ENCODE data around the gene TBC1D17. TPM values are rescaled to one million over a fixed set of nuclear protein-coding genes. Genes with fewer than 3 reads are reported as not detected.

TBC1D17 gene
- total and polyA plus RNA-seq, 10 of the 15 experiments (the other 5 are each of a cell fraction or from before 2014, with no cell fraction given) = 0.42 to 20.4 (median 11.2) TPM

DNA sequence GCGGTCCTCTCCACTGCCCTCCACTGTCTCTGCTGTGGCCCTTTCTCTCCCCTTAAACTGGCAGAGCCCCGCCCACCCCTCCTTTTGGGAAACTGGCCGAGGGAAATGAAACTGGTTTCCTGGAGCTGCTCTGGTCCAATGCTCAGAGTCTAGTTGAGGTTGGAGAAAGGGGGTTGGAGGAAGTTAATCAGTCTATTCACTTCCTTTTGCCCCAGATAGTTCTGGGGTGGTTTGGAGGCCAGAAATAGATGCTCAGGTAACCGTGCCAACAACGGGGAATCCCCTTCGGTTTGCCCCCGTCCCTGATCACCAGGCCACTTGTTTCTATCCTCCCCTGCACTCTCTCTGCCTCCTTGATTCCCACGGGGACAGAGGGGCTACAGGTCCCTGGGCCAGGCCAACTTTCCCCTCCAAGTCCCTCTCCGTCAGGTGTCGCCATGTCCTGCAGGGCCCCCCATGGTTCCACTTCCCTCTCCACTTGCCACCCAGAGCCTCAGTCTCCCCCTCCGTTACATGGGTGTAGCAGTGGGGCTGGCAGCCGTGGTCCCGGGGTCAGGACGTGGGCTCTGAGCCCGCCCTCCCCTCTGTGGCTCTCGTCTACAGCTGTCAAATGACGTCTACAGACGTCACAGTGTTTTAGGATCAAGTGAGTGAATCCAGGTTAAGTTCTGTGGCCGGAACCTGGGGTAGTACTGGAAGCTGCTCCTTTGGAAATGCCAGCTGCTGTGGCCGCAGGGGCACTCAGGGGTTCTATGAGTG is 19.5 kb downstream of the TBC1D17 start, which contains the start of gene IL4I1 (continued):
- TF ChIP-seq MTA2 (IDR thresholded peaks at IDR 0.05; ENCODE audit: low read depth) (peak; percentile 70), IRF4 (IDR thresholded peaks at IDR 0.05; ENCODE audit: low read depth, low read length) (no peak), RELA (IDR thresholded peaks at IDR 0.05; ENCODE audit: borderline replicate concordance, partially characterized antibody) (peak; percentile 94), NFYB (IDR thresholded peaks at IDR 0.05; ENCODE audit: insufficient read depth, low read depth, low read length) (no peak), MYB (IDR thresholded peaks at IDR 0.05; ENCODE audit: borderline replicate concordance, low read depth, low read length) (no peak), EGR1 (IDR thresholded peaks at IDR 0.05; ENCODE audit: borderline replicate concordance in 1 of 2, low read depth in 2 of 2, low read length in 2 of 2) (peak in 1 of 2 experiments; percentile 3; a peak in 1 of 3 replicates), NR2F1 (conservative IDR thresholded peaks at IDR 0.05) (peak; percentile 95), TAF1 (IDR thresholded peaks at IDR 0.05; ENCODE audit: borderline replicate concordance, low read depth, low read length) (peak; percentile 63; the same call in 1 of the 2 replicates), BHLHE40 (IDR thresholded peaks at IDR 0.05; ENCODE audit: borderline replicate concordance in 1 of 2, low read depth in 2 of 2, low read length in 1 of 2) (peak in 1 of 2 experiments; percentile 54; a peak in 3 of 4 replicates), ATF7 (IDR thresholded peaks at IDR 0.05; ENCODE audit: low read depth) (no peak)
- TF ChIP-seq, protein P1, sequence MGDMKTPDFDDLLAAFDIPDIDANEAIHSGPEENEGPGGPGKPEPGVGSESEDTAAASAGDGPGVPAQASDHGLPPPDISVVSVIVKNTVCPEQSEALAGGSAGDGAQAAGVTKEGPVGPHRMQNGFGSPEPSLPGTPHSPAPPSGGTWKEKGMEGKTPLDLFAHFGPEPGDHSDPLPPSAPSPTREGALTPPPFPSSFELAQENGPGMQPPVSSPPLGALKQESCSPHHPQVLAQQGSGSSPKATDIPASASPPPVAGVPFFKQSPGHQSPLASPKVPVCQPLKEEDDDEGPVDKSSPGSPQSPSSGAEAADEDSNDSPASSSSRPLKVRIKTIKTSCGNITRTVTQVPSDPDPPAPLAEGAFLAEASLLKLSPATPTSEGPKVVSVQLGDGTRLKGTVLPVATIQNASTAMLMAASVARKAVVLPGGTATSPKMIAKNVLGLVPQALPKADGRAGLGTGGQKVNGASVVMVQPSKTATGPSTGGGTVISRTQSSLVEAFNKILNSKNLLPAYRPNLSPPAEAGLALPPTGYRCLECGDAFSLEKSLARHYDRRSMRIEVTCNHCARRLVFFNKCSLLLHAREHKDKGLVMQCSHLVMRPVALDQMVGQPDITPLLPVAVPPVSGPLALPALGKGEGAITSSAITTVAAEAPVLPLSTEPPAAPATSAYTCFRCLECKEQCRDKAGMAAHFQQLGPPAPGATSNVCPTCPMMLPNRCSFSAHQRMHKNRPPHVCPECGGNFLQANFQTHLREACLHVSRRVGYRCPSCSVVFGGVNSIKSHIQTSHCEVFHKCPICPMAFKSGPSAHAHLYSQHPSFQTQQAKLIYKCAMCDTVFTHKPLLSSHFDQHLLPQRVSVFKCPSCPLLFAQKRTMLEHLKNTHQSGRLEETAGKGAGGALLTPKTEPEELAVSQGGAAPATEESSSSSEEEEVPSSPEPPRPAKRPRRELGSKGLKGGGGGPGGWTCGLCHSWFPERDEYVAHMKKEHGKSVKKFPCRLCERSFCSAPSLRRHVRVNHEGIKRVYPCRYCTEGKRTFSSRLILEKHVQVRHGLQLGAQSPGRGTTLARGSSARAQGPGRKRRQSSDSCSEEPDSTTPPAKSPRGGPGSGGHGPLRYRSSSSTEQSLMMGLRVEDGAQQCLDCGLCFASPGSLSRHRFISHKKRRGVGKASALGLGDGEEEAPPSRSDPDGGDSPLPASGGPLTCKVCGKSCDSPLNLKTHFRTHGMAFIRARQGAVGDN (IDR thresholded peaks at IDR 0.05) = peak; percentile 59; the same call in 1 of the 2 replicates
- TF ChIP-seq, protein P2, sequence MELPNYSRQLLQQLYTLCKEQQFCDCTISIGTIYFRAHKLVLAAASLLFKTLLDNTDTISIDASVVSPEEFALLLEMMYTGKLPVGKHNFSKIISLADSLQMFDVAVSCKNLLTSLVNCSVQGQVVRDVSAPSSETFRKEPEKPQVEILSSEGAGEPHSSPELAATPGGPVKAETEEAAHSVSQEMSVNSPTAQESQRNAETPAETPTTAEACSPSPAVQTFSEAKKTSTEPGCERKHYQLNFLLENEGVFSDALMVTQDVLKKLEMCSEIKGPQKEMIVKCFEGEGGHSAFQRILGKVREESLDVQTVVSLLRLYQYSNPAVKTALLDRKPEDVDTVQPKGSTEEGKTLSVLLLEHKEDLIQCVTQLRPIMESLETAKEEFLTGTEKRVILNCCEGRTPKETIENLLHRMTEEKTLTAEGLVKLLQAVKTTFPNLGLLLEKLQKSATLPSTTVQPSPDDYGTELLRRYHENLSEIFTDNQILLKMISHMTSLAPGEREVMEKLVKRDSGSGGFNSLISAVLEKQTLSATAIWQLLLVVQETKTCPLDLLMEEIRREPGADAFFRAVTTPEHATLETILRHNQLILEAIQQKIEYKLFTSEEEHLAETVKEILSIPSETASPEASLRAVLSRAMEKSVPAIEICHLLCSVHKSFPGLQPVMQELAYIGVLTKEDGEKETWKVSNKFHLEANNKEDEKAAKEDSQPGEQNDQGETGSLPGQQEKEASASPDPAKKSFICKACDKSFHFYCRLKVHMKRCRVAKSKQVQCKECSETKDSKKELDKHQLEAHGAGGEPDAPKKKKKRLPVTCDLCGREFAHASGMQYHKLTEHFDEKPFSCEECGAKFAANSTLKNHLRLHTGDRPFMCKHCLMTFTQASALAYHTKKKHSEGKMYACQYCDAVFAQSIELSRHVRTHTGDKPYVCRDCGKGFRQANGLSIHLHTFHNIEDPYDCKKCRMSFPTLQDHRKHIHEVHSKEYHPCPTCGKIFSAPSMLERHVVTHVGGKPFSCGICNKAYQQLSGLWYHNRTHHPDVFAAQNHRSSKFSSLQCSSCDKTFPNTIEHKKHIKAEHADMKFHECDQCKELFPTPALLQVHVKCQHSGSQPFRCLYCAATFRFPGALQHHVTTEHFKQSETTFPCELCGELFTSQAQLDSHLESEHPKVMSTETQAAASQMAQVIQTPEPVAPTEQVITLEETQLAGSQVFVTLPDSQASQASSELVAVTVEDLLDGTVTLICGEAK (IDR thresholded peaks at IDR 0.05; ENCODE audit: borderline replicate concordance) = no peak; the same call in 1 of the 2 replicates
- TF ChIP-seq, protein P3, sequence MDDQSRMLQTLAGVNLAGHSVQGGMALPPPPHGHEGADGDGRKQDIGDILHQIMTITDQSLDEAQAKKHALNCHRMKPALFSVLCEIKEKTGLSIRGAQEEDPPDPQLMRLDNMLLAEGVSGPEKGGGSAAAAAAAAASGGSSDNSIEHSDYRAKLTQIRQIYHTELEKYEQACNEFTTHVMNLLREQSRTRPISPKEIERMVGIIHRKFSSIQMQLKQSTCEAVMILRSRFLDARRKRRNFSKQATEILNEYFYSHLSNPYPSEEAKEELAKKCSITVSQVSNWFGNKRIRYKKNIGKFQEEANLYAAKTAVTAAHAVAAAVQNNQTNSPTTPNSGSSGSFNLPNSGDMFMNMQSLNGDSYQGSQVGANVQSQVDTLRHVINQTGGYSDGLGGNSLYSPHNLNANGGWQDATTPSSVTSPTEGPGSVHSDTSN (IDR thresholded peaks at IDR 0.05; ENCODE audit: insufficient replicate concordance, low read depth, low read length) = no peak
- TF ChIP-seq, protein P4, sequence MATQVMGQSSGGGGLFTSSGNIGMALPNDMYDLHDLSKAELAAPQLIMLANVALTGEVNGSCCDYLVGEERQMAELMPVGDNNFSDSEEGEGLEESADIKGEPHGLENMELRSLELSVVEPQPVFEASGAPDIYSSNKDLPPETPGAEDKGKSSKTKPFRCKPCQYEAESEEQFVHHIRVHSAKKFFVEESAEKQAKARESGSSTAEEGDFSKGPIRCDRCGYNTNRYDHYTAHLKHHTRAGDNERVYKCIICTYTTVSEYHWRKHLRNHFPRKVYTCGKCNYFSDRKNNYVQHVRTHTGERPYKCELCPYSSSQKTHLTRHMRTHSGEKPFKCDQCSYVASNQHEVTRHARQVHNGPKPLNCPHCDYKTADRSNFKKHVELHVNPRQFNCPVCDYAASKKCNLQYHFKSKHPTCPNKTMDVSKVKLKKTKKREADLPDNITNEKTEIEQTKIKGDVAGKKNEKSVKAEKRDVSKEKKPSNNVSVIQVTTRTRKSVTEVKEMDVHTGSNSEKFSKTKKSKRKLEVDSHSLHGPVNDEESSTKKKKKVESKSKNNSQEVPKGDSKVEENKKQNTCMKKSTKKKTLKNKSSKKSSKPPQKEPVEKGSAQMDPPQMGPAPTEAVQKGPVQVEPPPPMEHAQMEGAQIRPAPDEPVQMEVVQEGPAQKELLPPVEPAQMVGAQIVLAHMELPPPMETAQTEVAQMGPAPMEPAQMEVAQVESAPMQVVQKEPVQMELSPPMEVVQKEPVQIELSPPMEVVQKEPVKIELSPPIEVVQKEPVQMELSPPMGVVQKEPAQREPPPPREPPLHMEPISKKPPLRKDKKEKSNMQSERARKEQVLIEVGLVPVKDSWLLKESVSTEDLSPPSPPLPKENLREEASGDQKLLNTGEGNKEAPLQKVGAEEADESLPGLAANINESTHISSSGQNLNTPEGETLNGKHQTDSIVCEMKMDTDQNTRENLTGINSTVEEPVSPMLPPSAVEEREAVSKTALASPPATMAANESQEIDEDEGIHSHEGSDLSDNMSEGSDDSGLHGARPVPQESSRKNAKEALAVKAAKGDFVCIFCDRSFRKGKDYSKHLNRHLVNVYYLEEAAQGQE (IDR thresholded peaks at IDR 0.05; ENCODE audit: low read depth, low read length) = no peak
